GM12878 (cell line): ENCODE measurements around the gene GRIK3.

Source experiments
- CEBPZ ChIP-seq: fragments of 150-350 bp; IDR thresholded peaks from 2 replicates; pipeline ENCODE4 v1.6.1; 2016; ENCODE audit warnings: low read depth, low read length
- EED ChIP-seq: sonication (generic); IDR thresholded peaks from 2 replicates; pipeline ENCODE4 v1.6.1; 2016; ENCODE audit warnings: antibody characterized with exemption, low read depth

GRCh38 chr1:36986241-36986985, 47.9 kb downstream of the GRIK3 start:
- TF ChIP-seq EED (no peak), CEBPZ (no peak)
